IPS-NIHi11 (cell line): ENCODE data around the gene THRAP3.

Experiments
- DNase-seq: peaks from one replicate; pipeline ENCODE4 v3.0.0; 2012; ENCODE audit warnings: mixed read lengths, low spot score

Gene THRAP3

DNA sequence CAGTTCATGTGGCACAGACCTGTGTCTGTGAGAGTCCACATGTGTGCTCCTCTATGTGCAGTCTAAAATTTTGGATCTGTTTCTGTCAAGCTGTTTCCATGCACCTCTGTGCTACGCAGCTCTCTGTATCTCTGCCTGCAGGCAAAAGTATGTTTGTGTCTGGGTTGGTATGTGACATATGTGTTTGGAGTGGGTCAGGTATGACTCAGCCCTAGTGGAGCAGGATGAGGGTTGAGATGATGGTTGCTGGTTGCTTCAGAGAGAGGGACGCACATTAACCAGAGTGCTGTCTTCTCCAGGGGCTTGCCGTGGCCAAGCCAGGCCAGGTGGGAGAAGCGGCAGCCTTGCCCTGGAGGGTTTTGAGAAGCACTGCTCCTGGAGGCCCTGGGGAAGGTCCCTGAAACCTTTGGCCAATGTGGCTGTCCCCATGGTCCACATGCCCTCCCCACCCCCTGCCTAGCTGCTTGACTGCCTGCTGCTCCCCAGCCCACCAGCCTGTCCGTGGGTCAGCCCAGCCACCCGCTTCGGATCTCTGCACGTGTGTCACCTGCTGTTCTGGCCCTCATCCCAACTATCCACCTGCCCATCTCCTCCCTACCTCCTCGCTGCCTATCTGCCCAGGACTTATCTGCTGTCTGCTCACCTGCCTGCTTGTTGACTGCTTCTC lies 103.3 kb downstream of the THRAP3 start:
- no peak for DNase-seq

DNA sequence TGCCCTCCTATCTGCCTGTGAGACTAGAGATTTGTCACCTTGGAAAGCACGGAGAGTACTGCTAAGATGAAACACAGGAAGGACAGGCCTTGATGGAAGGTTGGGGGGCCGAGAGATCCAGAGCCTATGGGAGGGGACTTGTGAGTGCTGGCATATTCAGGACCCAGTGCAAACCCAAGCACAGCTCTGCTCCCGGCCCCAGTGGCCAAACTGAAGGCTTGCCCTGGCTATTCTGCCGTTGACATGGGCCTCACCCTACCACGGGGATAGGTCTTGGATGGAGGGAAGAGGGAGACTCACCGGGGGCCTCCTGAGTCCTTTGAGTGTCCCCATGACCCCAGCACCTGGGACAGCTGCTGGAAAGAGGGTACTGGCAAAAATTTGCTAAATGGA lies 103.8 kb downstream of the THRAP3 start:
- no peak for DNase-seq

DNA sequence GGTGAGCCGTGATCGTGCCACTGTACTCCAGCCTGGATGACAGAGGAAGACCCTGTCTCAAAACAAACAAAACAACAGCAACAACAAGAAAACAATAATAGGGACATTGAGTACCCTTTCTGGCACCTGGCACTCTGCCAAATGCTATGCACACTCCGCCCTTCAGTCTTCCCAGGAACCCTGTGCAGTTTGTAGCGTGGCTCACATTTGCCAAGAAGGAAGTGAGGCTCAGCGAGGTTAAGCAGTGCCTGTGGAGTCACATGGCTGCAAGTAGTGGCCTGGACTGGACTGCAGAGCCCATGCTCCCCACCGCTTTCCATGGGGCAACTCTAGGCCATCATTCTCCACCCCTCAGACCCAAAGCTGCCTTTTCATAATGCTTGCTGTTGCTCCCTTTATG lies 104.5 kb downstream of the THRAP3 start:
- DNase-seq: no peak

DNA sequence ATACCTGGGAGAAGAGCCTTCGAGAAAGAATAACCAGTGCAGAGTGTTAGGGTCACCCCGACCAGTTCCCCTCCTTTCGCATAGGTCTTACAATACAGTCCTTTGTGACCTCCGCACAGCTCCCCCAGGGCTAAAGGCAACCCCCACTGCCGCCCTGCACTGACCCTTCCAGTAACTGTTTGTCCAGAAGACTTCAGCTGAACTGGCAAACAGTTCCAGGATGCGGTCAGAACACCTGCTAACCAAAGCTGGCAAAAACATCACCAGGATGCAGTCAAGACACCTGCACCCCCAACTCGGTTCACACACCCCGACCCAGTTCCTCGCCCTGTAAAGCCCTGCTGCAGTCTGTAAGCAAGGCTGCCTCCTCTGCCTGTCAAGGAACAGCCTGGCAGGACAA lies 105.6 kb downstream of the THRAP3 start:
- no peak for DNase-seq

DNA sequence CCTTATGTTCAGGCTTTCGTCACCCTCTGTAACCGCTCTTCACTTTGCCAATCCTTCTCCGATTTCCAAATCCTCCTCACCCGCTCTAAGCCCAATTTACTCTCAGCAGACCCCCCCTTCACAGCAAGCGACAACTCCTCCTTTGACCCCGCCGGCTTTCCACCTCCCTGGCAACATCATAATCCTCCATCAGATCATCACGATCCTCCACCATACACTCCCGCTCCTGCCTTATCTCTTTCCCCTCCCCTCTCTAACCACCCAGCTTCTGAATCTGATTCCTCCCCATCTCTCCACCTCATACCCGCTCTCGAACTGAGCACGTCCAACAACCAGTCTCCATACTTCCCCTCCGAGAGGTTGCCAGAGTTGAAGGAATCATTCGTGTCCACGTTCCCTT lies 106.7 kb downstream of the THRAP3 start:
- DNase-seq: no peak

DNA sequence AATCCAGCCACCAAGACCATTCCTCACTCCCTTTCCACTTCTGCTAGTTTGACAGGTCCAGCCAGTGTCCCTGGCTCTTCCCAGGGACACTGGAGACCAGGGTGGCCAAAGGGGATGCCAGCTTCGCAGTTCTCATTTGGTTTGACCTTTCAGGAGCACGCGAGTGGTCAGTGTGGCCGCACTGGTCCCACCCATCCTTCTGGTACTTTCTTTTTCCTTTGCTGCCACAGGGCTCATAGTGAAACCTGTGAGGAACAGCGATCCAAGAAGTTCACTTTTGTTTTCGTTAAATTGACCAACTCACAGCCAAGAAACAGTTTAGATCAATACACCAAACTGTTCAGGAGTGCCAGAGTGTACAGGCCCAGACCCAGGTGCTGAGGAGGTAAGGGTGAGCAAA lies 113.6 kb downstream of the THRAP3 start:
- no peak for DNase-seq

DNA sequence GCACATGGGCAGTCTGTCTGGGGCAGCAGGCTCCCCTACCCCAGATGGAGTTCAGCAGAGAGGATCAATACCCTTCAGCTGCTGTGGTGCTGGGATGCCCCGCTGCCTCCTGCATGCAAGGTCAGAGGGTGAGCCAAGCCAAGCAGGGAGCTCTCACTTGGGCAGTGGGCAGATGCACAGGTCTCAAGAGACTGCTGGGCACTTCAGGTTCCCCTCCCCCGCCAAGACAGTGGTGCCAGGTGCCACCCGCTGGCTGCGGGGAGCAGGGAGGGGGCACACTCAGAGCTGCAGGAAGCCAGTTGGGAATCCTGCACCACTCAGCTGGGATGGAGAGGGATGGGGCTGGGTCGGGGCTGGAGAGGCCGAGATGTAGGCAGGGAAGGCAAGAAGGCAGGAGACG lies 115.0 kb downstream of the THRAP3 start:
- no peak for DNase-seq

DNA sequence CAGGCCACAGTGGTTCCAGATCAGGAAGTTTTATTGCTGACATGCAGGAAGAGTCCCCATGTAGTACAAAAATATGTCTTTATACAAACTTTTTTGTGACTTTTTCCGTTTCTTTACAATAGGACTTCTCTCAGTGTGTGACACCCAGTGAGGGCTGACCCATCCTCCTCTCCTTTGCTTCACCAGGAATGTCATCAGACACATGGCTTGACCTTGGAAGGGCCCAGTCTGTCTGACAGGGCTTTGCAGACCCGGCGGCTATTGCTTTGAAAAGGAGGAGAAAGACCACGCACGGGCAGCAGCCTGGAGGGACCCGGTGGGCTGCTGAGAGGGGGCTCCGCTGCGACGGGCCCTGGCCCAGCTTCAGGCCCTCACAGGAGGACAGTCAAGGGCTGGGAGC lies 115.4 kb downstream of the THRAP3 start:
- no peak for DNase-seq

DNA sequence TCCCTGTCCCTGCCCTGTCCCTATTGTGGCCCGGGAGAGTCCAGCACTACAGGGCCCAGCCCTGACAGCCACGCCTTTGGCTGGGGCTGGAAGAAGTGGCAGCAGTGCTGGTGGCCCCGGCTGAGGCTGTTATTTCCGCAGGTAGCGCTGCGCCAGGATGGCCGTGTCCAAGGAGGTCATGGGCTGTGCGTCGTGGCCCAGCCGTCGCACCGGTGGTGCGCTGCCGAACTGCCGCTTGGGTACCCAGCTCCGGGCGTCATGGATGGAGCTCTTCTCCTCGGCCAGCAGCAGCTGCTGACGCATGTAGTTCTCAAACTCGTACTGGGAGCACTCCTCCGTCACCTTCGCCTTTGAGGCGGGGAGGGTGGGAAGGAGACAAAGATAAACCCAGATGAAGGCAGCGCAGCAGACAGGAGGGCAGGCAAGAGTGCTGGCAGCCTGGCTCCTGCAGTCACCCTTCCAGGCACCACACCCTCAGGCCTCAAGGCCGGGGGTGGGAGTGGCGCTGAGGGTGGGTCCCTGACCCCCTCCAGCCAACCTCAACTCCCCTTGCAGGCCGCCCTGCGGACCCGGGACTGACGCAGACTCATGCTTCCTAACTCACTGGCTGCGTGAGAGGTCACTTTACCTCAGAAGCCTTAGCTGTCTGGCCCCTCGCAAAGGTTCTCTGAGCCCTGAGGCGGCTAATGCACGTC lies 117.5 kb downstream of the THRAP3 start:
- DNase-seq: no peak

DNA sequence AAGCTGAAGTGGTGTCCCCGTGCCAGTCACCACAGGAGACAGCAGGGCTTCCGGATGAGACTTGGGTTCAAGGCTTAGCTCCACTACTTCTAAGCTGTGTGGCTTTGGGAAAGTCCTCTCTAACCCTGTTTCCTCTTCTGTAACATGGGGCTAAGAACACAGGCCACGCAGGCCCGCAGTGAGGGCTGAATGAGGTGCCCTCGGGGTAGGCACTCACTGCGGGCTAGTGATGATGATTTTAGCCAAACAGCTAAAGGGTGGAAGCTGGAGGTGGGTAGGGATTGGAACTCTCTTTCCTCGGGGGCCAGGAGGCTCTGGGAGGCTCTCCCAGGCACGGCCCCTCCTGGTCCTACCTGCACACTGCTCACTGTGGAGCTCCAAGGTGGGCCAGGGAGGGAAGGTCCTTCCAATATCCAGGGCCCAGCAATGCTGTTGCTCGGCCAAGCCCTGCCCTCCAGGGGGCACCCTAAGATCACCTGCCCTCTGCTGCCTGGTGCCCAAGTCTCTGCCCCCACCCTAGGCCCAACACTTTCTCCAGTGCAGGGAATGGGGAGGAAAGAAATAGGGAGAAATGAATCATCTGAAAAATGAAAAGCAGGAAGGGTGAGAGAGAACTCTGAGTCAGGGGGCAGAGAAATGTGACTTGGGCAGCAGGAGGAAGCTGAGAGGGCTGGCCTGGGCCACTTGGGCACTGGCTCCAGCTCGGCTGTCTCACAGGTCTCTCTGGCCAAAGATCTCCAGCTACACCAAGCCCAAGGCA lies 118.4 kb downstream of the THRAP3 start:
- peak; percentile 76 for DNase-seq

DNA sequence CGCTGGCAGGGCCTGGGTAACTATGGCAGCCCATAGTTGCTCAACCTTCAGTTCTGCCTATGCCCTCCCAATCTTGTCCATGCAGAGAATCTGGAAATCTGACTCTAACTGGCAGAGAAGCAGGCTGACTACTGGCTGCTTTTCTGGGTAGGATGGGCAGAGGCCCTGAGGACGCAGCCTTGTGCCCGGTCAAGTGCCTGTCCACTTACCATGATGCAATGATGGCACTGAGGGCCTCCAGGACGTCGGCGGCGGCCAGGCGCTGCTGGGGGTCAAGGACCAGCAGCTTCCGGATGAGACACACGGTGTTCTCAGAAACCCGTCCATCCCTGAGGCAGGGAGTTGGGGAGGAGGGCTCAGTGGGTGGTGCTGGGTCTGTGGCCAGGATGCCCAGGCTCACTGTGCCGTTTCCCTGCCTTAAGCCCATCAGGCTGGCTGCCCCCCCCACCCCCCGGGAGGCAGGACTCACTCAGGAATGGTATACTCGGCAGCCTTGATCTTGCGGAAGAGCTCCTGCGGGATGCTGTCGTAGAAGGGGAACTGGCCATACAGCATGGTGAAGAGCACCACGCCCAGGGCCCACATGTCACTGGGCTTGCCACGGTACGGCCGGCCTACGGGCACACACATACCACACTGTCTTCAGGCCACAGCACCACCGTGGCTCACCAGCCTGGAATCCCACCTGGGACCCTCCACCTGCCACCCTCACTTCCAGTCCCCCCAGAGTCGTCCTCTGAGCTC lies 119.6 kb downstream of the THRAP3 start:
- no peak for DNase-seq

DNA sequence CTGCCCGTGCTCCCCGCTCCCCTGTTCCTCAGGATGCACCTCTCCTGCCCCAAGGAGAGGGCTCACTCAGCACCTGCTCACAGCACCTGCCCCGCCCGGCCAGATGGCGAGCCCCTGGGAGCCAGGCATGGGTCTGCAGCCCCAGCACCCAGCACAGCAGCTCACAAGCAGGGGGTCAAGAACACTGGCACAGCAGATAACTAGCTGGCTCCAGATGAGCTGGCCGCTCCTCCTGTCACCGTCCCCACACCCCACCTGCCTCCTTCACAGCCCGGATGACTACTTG lies 120.1 kb downstream of the THRAP3 start:
- DNase-seq: no peak

DNA sequence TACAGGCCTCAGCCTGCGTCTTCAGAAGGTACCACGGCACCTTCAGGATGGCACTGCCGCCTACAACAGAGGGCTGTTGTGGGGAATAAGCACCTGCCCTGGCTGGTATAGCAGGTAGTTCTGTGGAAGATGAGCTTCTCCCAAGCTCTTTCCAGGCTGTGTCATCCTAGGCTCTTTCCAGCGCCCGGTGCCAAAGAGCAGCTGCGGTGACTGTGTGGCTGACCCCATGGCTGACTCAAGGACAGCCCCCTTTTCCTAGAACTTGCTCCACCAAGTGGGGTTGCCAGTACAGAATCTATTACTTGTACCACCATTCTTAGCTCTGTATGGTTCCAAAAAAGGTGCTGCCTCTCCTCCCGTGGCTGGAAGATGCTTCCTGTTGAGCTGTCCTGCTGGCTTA lies 121.1 kb downstream of the THRAP3 start:
- DNase-seq: no peak

DNA sequence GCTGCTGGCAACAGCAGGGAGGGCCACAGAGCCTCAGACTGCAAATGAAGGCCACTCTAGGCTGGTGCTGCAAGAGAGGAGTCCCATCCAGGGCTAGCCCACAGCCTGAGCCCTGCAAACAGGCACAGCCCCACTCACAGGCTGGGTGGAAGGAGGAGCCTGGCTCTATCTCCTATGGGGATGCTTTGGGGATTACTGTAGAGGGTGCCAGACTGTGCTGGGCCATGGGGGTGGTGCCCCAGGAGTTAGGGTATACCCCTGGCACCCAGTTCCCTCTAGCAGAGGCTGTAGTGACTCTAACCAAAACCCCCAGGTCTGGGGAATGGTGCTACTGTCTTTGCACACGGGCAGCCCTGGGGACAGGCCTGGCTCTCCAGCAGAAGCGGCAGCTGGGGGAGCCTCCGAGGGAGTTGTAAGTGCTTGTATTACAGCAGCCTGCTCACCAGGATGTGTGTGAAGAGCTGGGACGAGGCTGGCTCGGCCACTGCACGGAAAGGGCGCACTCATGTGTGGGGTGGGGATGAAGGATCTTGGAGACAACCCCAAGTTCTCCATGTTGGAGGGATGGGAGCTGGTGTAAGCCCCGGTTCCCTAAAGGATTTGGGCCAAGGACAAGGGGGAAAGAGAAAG lies 122.6 kb downstream of the THRAP3 start:
- DNase-seq: no peak

DNA sequence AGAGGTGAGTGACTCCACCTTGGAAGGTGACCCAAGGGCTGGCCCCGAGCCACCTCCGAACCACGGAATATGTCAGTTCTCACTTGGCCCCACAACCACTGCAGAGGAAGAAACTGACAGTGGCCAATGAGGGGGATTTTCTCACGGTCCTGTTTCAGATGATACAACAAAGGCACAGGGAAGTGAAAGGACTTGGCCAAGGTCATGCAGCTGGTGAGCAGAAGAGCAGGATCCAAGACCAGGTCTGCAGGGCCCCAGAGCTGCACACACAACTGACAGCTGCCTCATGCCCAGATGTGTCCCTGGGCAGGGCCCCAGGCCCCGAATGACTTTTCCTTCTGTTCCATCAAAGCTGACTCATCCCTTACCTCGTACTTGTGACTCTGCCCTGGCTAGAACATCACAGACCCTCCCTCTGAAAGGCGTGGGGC lies 125.0 kb downstream of the THRAP3 start:
- no peak for DNase-seq

DNA sequence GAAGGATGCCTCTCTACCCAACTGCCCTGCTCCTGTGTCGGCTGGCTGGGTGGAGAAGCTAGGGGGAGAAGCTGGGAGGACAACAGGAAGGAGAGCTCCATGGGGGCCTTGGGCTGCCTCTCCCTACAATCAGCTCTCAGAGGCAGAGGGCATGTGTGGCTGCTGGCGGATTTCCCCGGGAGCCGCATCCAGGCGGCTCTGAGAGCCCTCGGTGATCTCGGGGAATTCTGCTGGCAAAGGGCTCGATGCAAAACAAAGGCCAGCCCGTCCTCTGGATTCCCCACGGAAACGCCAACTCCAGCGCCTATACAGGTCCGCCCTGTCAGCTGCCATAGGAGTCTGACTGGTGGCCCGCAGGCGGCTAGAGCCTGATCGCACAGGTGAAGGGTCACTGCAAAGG lies 125.6 kb downstream of the THRAP3 start:
- no peak for DNase-seq

DNA sequence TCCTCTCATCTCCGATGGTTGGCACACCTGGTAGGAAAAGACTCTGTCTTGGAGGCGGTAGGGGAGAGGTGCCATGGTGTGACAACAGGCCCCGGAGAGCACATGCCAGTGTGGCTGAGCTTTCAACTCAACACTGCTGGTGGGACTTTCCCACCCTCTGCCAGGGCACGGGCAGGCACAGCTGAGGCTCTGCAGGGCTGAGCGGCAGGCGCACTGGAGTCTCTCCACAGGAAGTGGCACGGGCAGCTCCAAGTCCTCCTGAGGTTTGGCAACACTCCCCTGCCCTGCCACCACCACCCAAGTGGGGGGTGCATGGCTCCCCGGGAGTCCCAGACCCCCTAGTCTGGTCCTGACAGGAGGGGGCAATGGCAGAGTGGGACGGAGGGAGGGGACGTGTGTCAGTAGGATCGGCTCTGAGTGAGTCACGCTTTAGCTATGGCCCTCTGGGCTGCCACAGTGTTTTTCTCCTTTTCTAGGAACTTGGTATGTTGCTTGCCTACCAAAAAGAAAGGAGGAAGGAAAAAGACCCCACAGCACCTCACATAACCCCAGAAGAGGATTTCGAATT lies 126.5 kb downstream of the THRAP3 start:
- DNase-seq: no peak

DNA sequence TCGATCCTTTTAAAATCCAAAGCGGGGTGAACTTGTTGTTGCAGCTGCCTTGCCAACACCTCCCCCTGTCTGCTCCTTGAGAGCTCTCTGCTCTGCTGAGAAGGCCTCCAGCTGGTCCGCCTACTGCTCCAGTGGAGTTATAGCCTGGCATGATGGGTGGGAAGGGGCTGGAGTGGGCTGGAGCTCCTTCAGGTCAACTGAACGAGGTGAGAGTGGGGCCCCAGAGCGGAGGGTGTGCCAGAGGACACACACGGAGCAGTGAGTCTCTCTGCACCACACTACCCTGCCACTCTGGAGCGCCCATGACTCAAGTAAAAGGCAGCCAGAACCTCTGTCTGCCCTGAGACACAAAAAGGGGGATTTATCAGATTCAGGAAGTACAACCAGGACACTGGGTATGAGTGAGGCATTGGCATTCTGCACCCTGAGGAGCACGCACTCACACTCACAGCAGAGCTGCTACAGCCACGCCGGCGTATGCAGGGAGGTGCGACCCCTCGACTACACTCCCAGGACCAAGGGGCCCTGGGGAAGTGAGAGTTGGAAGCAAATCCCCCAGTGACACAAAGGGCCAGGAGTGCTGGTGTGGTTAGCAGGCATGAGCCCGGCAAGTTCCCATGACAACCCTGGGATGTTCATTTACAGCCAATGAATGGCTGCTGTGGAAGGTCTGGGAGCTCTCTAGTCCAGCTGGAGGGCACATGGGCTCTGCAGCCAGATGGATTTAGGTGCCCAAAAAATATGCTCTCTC lies 127.2 kb downstream of the THRAP3 start:
- peak; percentile 47 for DNase-seq

DNA sequence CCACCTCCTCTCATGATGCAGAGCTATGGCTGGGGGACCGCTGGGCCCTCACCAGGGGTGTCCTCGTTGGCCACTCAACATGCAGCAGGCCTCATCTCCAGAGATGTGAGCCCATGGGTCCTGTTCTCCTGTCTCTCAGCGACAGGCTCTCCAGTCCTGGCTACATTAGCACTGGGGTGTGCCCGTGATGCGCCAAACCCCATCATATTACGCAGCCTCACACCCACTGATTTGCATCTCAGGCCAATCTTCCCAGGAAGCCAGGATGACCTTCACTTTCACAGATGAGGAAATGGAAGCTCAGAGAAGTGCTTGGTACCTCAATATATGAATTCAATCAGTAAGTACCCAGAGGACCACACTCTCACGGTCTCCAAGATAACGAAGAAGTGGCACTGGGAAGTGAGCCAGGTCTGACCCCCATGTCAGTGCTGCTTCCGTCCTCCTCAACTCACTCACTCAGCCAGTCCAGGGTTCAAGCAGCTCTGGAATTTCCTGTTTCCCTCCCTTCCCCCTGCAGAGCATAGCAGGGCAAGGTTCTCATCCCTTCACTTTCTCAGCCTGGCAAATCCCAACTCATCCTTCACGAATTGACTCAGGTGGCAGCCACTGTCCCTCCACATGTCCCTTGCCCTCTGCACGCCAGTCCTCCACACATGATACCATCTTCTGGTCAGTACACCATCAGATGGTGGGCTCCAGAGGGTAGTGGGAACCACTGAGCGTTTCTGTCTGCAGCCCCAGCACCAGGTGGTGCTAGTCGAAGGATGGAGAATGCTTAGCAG lies 128.1 kb downstream of the THRAP3 start:
- DNase-seq: no peak
